Fibroblast of lung (primary cell): ENCODE results near the gene C1S. TPM values are rescaled to one million over a fixed set of nuclear protein-coding genes. Genes with fewer than 3 reads are reported as not detected.

Experiments
- DNase-seq, 2 donors: peaks; one replicate each; pipeline versions ENCODE4 v3.0.0 to v3.0.0-alpha.2; 2010; ENCODE audit warnings: low read depth in 2 of 2
- H2AFZ ChIP-seq: 2 replicates; pipeline ENCODE4 v1.5.1; 2012; ENCODE audit warnings: low read length, control low read depth, inconsistent platforms
- H3K27ac ChIP-seq: 2 replicates; pipeline ENCODE4 v1.5.1; 2011; ENCODE audit warnings: low read length, control low read depth; ENCODE audit not compliant: insufficient read depth
- H3K27me3 ChIP-seq: 2 replicates; pipeline ENCODE4 v1.5.1; 2011; ENCODE audit warnings: mild to moderate bottlenecking, low read length; ENCODE audit not compliant: control insufficient read depth, insufficient read depth
- H3K36me3 ChIP-seq: 2 replicates; pipeline ENCODE4 v1.5.1; 2011; ENCODE audit warnings: low read length; ENCODE audit not compliant: control insufficient read depth, insufficient read depth
- H3K4me1 ChIP-seq: 2 replicates; pipeline ENCODE4 v1.5.1; 2011; ENCODE audit warnings: low read length; ENCODE audit not compliant: control insufficient read depth, insufficient read depth; ENCODE audit errors: extremely low read depth
- H3K4me2 ChIP-seq: 2 replicates; pipeline ENCODE4 v1.5.1; 2011; ENCODE audit warnings: low read length, control low read depth; ENCODE audit not compliant: insufficient read depth; ENCODE audit errors: extremely low read depth
- H3K4me3 ChIP-seq, 4 experiments: fragments of 200-600 bp in 1 of 4; sonication (generic) in 1 of 4; replicated peaks in 1 of 4; 2 replicates each; pipeline ENCODE4 v1.5.1; 2011 to 2016; ENCODE audit warnings: low read length in 4 of 4, low read depth in 3 of 4, mild to moderate bottlenecking in 3 of 4, control low read depth in 2 of 4, inconsistent platforms in 1 of 4, mixed read lengths in 1 of 4; ENCODE audit not compliant: insufficient read depth in 1 of 4; ENCODE audit errors: control extremely low read depth in 1 of 4
- H3K79me2 ChIP-seq: 2 replicates; pipeline ENCODE4 v1.5.1; 2012; ENCODE audit warnings: mild to moderate bottlenecking, low read length, inconsistent platforms; ENCODE audit not compliant: control insufficient read depth, insufficient read depth
- H3K9ac ChIP-seq: 2 replicates; pipeline ENCODE4 v1.5.1; 2011; ENCODE audit warnings: mild to moderate bottlenecking, low read length, control low read depth; ENCODE audit not compliant: insufficient read depth
- H3K9me3 ChIP-seq: 2 replicates; pipeline ENCODE4 v1.5.1; 2012; ENCODE audit warnings: low read depth, low read length; ENCODE audit not compliant: control insufficient read depth, insufficient read depth
- H4K20me1 ChIP-seq: 2 replicates; pipeline ENCODE4 v1.5.1; 2011; ENCODE audit warnings: low read length; ENCODE audit not compliant: control insufficient read depth, insufficient read depth; ENCODE audit errors: extremely low read depth
- EZH2 ChIP-seq: IDR thresholded peaks from 2 replicates; pipeline ENCODE4 v1.5.1; 2012; ENCODE audit warnings: low read length, control low read depth, mild to moderate bottlenecking; ENCODE audit errors: missing control alignments
- polyA plus RNA-seq, 2 donors: library from polyadenylated mRNA; depleted of rRNA in 1 of 2; stranded (reverse) in 1 of 2; unstranded in 1 of 2; fragments of >200 nt; gene quantifications; 2 replicates each; pipeline ENCODE4 v1.2.1, GENCODE V29; 2011 to 2012; ENCODE audit warnings: missing spikeins in 1 of 2
- total RNA-seq: library from RNA; depleted of rRNA; stranded (reverse); fragments of >200 nt; gene quantifications from 2 replicates; pipeline ENCODE4 v1.2.1, GENCODE V29; 2014
- TF ChIP-seq, protein P1 (sequence below), 2 donors: IDR thresholded peaks in 1 of 2; conservative IDR thresholded peaks in 1 of 2; 1 replicate in 1 of 2; 2 replicates in 1 of 2; pipeline ENCODE4 v1.5.1; 2011 to 2012; ENCODE audit warnings: low read length in 2 of 2, control low read depth in 1 of 2, inconsistent platforms in 1 of 2, low read depth in 1 of 2, mild to moderate bottlenecking in 1 of 2

The C1S gene
- total and polyA plus RNA-seq, 2 donors (not counting 1 experiment from before 2014, with no cell fraction given), result 507 to 997 TPM

DNA sequence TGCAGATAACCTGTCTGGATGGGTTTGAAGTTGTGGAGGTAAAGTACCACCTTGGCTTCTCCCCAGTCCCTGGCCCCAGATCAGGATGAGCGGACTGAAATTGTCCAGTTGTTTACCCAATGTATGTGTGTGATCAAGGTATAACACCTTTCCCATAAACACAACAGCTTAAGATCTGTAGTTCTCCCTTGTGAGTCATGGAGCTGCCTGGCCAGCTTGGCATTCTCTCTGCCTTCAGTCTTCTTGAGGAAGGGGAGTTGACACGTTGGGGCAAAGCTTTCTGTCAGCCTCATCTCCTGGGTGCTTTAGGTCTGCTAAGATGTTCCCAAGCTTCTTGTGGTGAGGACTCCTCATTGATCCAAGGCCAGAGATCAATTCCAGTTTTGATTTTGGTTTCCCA, 6.1 kb downstream of the C1S start:
- H3K4me3 ChIP-seq, result no peak overlapping the region
- no peak for DNase-seq
- H3K9me3 ChIP-seq, result no peaks in the 10 kb centered on the region
- no peak overlapping the region for H3K27ac ChIP-seq
- no peak overlapping the region for H2AFZ ChIP-seq
- no peaks in the 10 kb centered on the region for H4K20me1 ChIP-seq
- H3K27me3 ChIP-seq, result no peaks in the 10 kb centered on the region
- no peak overlapping the region for H3K4me2 ChIP-seq
- no peaks in the 10 kb centered on the region for H3K79me2 ChIP-seq
- H3K9ac ChIP-seq, result no peak overlapping the region
- no peak for TF ChIP-seq EZH2
- TF ChIP-seq, protein P1, sequence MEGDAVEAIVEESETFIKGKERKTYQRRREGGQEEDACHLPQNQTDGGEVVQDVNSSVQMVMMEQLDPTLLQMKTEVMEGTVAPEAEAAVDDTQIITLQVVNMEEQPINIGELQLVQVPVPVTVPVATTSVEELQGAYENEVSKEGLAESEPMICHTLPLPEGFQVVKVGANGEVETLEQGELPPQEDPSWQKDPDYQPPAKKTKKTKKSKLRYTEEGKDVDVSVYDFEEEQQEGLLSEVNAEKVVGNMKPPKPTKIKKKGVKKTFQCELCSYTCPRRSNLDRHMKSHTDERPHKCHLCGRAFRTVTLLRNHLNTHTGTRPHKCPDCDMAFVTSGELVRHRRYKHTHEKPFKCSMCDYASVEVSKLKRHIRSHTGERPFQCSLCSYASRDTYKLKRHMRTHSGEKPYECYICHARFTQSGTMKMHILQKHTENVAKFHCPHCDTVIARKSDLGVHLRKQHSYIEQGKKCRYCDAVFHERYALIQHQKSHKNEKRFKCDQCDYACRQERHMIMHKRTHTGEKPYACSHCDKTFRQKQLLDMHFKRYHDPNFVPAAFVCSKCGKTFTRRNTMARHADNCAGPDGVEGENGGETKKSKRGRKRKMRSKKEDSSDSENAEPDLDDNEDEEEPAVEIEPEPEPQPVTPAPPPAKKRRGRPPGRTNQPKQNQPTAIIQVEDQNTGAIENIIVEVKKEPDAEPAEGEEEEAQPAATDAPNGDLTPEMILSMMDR (conservative IDR thresholded peaks at IDR 0.05 in 1 of 2, IDR thresholded peaks at IDR 0.05 in 1 of 2; ENCODE audit: low read depth in 1 of 2, low read length in 2 of 2), result no peak
- H3K4me1 ChIP-seq, result peaks cover 2% of the 10 kb centered on the region
- H3K36me3 ChIP-seq, result peaks cover 22% of the 10 kb centered on the region

DNA sequence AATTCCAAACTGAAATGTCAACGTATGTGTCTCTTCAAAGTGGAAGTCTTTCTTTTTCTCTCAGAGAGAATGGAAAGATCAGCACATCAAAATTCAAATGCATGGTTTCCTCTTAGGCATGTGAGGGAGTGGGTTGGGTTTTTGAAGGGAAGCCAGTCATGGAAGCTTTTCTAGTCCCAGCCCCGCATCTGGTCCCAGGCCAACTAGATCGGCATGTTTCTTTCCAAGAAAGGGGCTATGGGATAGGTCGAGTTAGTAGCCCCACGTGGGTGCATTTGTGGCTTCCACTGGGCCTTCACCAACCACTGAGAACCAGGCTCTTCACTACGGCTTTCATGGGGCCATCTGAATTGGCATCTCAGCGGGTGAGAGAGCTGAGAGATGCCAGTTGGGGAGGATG, 6.6 kb downstream of the C1S start:
- no peak for DNase-seq
- no peak overlapping the region for H2AFZ ChIP-seq
- H4K20me1 ChIP-seq, result no peaks in the 10 kb centered on the region
- H3K27ac ChIP-seq, result no peak overlapping the region
- H3K9me3 ChIP-seq, result no peaks in the 10 kb centered on the region
- no peaks in the 10 kb centered on the region for H3K27me3 ChIP-seq
- H3K4me3 ChIP-seq, result no peak overlapping the region
- no peak overlapping the region for H3K9ac ChIP-seq
- H3K36me3 ChIP-seq, result peaks cover 22% of the 10 kb centered on the region
- H3K79me2 ChIP-seq, result no peaks in the 10 kb centered on the region
- H3K4me1 ChIP-seq, result no peaks in the 10 kb centered on the region
- no peak for TF ChIP-seq EZH2
- TF ChIP-seq, protein P1 (conservative IDR thresholded peaks at IDR 0.05 in 1 of 2, IDR thresholded peaks at IDR 0.05 in 1 of 2; ENCODE audit: low read depth in 1 of 2, low read length in 2 of 2), result no peak
- no peak overlapping the region for H3K4me2 ChIP-seq

DNA sequence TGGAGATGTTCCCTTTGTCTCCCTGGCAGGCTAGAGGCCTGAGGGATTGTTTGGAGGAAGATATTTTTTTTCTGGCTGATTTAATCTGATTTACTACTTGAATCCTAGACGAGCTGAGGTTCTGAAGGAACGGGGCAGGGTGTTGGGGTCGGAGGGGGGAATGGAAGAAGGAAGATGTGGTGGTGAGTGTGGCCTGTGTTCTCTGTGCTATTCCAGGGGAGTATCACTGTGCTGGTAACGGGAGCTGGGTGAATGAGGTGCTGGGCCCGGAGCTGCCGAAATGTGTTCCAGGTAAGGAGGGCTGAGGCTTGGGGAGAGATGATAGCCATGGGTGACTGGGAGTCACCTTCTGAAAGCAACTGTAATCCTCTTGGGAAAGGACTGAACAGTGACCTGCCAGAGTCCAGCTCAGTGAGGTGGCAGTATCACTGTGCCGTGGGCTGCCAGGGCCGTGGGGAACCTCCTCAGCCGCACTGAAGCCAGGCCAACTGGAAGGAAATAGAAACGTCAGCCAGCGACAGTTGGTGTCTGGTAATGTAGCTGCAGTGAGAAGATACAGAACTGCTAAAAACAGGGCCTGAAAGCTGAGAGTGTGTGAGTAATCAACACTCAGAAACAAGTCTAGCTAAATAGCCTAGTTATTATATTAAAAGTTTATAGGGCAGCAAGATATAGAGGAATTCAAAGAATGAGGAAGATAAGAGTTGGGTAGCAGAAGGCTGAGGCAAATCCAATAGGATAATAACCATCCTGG, 7.9 kb downstream of the C1S start:
- TF ChIP-seq EZH2, result no peak
- TF ChIP-seq, protein P1 (conservative IDR thresholded peaks at IDR 0.05 in 1 of 2, IDR thresholded peaks at IDR 0.05 in 1 of 2; ENCODE audit: low read depth in 1 of 2, low read length in 2 of 2), result no peak
- H3K36me3 ChIP-seq, result peaks cover 22% of the 10 kb centered on the region
- peak in 1 of 2 donors; percentile 46 for DNase-seq
- H3K4me3 ChIP-seq, result no peak overlapping the region
- H3K79me2 ChIP-seq, result no peaks in the 10 kb centered on the region
- no peaks in the 10 kb centered on the region for H3K4me1 ChIP-seq
- H3K27ac ChIP-seq, result no peak overlapping the region
- no peaks in the 10 kb centered on the region for H4K20me1 ChIP-seq
- no peak overlapping the region for H3K9ac ChIP-seq
- no peaks in the 10 kb centered on the region for H3K27me3 ChIP-seq
- H3K4me2 ChIP-seq, result no peak overlapping the region
- no peaks in the 10 kb centered on the region for H3K9me3 ChIP-seq
- H2AFZ ChIP-seq, result no peak overlapping the region
